SK-N-SH treated with all-trans-retinoic acid at 6 μM for 48 hours (cell line): Measurements from ENCODE around the gene MRPS23.

Experiments
- ATAC-seq: fragments of 200-7000 bp; cut with Tn5 transposase; 3 replicates; pipeline ENCODE4 v1.9.1; 2020; ENCODE audit warnings: mild to moderate bottlenecking, moderate library complexity
- ARNTL ChIP-seq: fragments of 450-650 bp; formaldehyde crosslinking; IDR thresholded peaks from 2 replicates; pipeline ENCODE4 v1.5.0; 2020; ENCODE audit warnings: low read depth, mild to moderate bottlenecking, moderate library complexity, borderline replicate concordance
- BACH2 ChIP-seq: fragments of 250-450 bp; sonication (Bioruptor Pico); IDR thresholded peaks from 2 replicates; pipeline ENCODE4 v1.9.0; 2021; ENCODE audit warnings: mild to moderate bottlenecking, borderline replicate concordance
- CSDC2 ChIP-seq: fragments of 250-450 bp; sonication (Bioruptor Pico); IDR thresholded peaks from 2 replicates; pipeline ENCODE4 v1.5.0; 2020; ENCODE audit warnings: mild to moderate bottlenecking, moderate library complexity
- CSRNP3 ChIP-seq: fragments of 250-450 bp; sonication (Bioruptor Pico); IDR thresholded peaks from 2 replicates; pipeline ENCODE4 v1.5.1; 2021; ENCODE audit warnings: mild to moderate bottlenecking, moderate library complexity
- ESRRG ChIP-seq: fragments of 250-450 bp; sonication (Bioruptor Pico); IDR thresholded peaks from 2 replicates; pipeline ENCODE4 v1.6.1; 2021; ENCODE audit warnings: mild to moderate bottlenecking
- GLIS3 ChIP-seq: fragments of 250-450 bp; sonication (Bioruptor Pico); IDR thresholded peaks from 2 replicates; pipeline ENCODE4 v1.5.0; 2020; ENCODE audit warnings: mild to moderate bottlenecking, moderate library complexity
- OSR1 ChIP-seq: fragments of 250-450 bp; sonication (Bioruptor Pico); IDR thresholded peaks from 2 replicates; pipeline ENCODE4 v1.8.0; 2022; ENCODE audit warnings: moderate library complexity, mild to moderate bottlenecking, inconsistent platforms
- PATZ1 ChIP-seq: fragments of 250-450 bp; sonication (Bioruptor Pico); IDR thresholded peaks from 2 replicates; pipeline ENCODE4 v1.8.0; 2020; ENCODE audit warnings: mild to moderate bottlenecking, moderate library complexity, borderline replicate concordance
- PPARA ChIP-seq: fragments of 250-450 bp; sonication (Bioruptor Pico); IDR thresholded peaks from 2 replicates; pipeline ENCODE4 v1.5.0; 2020; ENCODE audit warnings: mild to moderate bottlenecking, borderline replicate concordance
- RARB ChIP-seq: fragments of 250-450 bp; sonication (Bioruptor Pico); IDR thresholded peaks from 2 replicates; pipeline ENCODE4 v1.8.0; 2021; ENCODE audit warnings: mild to moderate bottlenecking, moderate library complexity
- TCF4 ChIP-seq: fragments of 250-450 bp; sonication (Bioruptor Pico); IDR thresholded peaks from 2 replicates; pipeline ENCODE4 v1.8.0; 2021; ENCODE audit warnings: mild to moderate bottlenecking, moderate library complexity, borderline replicate concordance
- TOX ChIP-seq: fragments of 250-450 bp; sonication (Bioruptor Pico); IDR thresholded peaks from 2 replicates; pipeline ENCODE4 v1.8.0; 2021; ENCODE audit warnings: mild to moderate bottlenecking, moderate library complexity, borderline replicate concordance
- TSHZ2 ChIP-seq: fragments of 250-450 bp; sonication (Bioruptor Pico); IDR thresholded peaks from 2 replicates; pipeline ENCODE4 v1.5.0; 2020; ENCODE audit warnings: mild to moderate bottlenecking, moderate library complexity
- ZC3H10 ChIP-seq: fragments of 250-450 bp; sonication (Bioruptor Pico); IDR thresholded peaks from 2 replicates; pipeline ENCODE4 v1.5.1; 2021; ENCODE audit warnings: mild to moderate bottlenecking, moderate library complexity
- ZFP3 ChIP-seq: fragments of 250-450 bp; sonication (Bioruptor Pico); IDR thresholded peaks from 2 replicates; pipeline ENCODE4 v1.5.0; 2020; ENCODE audit warnings: mild to moderate bottlenecking, moderate library complexity
- ZFP30 ChIP-seq: fragments of 450-650 bp; formaldehyde crosslinking; IDR thresholded peaks from 2 replicates; pipeline ENCODE4 v1.5.0; 2022; ENCODE audit warnings: mild to moderate bottlenecking, moderate library complexity
- ZNF565 ChIP-seq: fragments of 450-650 bp; formaldehyde crosslinking; conservative IDR thresholded peaks from 2 replicates; pipeline ENCODE4 v1.5.0; 2020; ENCODE audit warnings: low read depth, mild to moderate bottlenecking, moderate library complexity
- ZNF8 ChIP-seq: fragments of 450-650 bp; formaldehyde crosslinking; IDR thresholded peaks from 2 replicates; pipeline ENCODE4 v1.5.0; 2020; ENCODE audit warnings: mild to moderate bottlenecking, moderate library complexity
- TF ChIP-seq, protein P1 (sequence below): fragments of 250-450 bp; sonication (Bioruptor Pico); IDR thresholded peaks from 2 replicates; pipeline ENCODE4 v1.5.1; 2020; ENCODE audit warnings: low read depth, mild to moderate bottlenecking, moderate library complexity

MRPS23 gene

DNA sequence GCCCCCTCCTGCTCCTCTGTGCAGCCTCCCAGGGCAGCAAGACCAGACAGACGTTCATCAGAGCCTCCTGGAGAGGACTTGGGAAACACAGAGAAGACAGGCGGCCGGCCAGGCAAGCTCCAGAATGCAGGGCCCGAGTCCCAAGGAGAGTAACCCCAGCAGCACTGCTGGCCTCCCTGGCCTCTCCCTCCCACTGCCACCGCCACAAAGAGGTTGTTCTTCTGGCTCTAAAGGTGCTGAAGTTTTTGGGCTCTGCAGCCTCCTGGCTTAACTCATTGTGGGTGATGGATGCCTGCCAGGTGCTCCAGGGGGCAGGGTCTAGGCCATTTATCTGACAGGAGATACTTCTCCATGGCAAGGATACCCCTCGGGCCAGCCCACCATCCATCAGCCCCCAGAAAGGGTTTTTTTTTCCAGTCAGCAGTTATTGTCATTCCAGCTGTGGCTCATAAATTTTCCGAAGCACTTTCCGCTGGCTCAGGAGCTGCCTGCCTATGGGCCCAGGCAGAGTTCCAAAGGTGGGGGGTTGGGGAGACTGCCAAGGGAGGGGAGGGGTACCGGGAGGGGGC, 32.0 kb upstream of the MRPS23 start:
- peak; percentile 0; the same call in 1 of the 3 replicates for ATAC-seq
- TF ChIP-seq, protein P1, sequence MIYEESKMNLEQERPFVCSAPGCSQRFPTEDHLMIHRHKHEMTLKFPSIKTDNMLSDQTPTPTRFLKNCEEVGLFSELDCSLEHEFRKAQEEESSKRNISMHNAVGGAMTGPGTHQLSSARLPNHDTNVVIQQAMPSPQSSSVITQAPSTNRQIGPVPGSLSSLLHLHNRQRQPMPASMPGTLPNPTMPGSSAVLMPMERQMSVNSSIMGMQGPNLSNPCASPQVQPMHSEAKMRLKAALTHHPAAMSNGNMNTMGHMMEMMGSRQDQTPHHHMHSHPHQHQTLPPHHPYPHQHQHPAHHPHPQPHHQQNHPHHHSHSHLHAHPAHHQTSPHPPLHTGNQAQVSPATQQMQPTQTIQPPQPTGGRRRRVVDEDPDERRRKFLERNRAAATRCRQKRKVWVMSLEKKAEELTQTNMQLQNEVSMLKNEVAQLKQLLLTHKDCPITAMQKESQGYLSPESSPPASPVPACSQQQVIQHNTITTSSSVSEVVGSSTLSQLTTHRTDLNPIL (CRISPR knock-in tag) = no peak
- TF ChIP-seq ARNTL (CRISPR knock-in tag) (no peak), PPARA (CRISPR knock-in tag) (no peak), ESRRG (CRISPR knock-in tag) (no peak), ZNF8 (CRISPR knock-in tag) (no peak), TSHZ2 (no peak), ZC3H10 (CRISPR knock-in tag) (no peak), BACH2 (CRISPR knock-in tag) (no peak), OSR1 (CRISPR knock-in tag) (no peak), PATZ1 (CRISPR knock-in tag) (no peak), GLIS3 (no peak), ZFP3 (CRISPR knock-in tag) (no peak), ZFP30 (CRISPR knock-in tag) (no peak), CSDC2 (no peak), RARB (CRISPR knock-in tag) (no peak), ZNF565 (CRISPR knock-in tag) (no peak), TCF4 (CRISPR knock-in tag) (no peak)
- TF ChIP-seq, all 23 proteins: peak for 0

DNA sequence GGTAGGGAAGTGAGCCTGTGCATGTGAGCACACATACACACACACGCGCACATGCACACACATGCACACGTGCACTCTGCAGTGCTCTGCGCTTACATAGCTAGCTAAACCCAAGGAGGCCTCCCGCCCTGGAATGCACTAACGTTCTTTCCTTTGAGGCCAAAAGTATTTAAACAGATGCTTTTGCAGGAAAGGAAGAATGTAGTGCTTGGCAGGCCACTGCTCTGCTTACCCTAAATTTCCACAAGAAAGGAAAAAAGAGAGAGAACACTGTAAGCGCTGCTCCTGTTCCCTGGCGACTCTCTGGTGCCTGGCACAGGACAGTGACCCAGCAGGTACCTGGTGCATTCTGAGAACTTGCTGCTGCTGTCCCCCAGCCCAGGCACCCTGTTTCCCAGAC, 31.3 kb upstream of the MRPS23 start:
- peak; percentile 63 for ATAC-seq
- no peak for TF ChIP-seq ZFP30 (CRISPR knock-in tag)
- no peak for TF ChIP-seq TOX
- TF ChIP-seq ZNF8 (CRISPR knock-in tag) = no peak
- no peak for TF ChIP-seq GLIS3
- TF ChIP-seq CSRNP3 (CRISPR knock-in tag) = no peak

DNA sequence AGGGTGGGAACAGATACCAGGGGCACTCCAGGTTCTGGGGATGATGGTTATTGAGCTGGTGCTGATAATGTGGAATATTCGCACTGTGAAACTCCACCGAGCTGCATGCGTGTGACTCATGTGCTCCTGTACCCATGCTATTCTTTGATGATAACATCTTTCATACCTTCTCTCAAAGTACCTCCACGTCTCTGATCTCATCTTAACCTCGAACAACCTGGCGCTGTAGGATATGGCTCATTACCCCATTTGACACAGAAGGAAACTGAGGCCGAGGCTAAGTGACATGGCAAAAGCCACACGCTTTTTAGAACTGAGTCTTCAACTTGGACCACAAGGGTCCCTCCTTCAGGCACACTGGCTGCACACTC, 30.2 kb upstream of the MRPS23 start:
- ATAC-seq = no peak
- TF ChIP-seq GLIS3 (no peak), PATZ1 (CRISPR knock-in tag) (no peak), TCF4 (CRISPR knock-in tag) (no peak), ZNF565 (CRISPR knock-in tag) (no peak), ESRRG (CRISPR knock-in tag) (no peak), CSDC2 (no peak), ZNF8 (CRISPR knock-in tag) (no peak), OSR1 (CRISPR knock-in tag) (no peak), ZFP3 (CRISPR knock-in tag) (no peak)
- TF ChIP-seq, protein P1 (CRISPR knock-in tag) = no peak
